ENCODE results near the gene CMSS1.

The CMSS1 gene

DNA sequence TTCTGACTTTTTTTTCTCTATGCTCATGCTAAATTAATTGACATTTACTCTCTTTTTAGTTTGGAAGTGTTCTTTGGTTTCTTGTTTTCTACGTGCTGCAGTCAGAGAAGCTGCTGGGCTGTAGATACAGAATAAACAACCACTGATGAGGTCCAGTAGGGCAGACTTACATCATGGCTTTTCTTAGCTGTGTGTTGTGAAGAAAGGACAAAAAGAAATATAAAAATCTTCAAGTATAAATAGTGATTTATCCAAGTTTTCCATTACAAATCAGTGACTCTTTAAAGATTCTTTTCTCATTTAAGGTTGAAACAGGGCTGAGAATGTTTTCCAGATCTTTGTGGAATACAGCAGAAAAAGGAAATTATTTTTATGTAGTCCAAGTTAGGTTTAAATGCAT, 122.2 kb downstream of the CMSS1 start (continued):
- TF ChIP-seq ZSCAN23 (tag by site-specific recombination; IDR thresholded peaks at IDR 0.05): no peak

DNA sequence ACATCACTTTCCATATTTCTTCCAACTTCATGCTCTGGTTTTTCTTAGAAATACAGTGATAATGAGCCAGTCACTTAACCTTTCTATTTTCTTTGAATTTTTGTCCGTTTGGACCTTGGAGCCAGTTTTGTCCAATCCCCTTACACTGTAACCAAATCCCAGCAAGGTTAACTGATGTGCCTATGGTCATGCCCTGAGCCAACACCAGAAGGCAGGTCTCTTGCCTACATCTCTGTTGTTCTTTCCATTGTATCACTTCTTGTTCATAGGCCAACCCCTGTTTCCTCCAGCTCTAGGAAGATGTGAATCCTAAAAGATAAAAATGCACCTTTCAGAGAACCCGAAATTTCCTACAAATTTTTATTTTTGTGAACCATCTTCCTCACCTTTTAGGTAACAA, 122.7 kb downstream of the CMSS1 start:
- POLR2A ChIA-PET: no interaction called here
- Histone ChIP-seq H3K9me3 (ENCODE audit: control insufficient read depth, insufficient read depth, low read depth, low read length) (no peaks in the 10 kb centered on the region), H3K4me1 (ENCODE audit: control insufficient read depth, insufficient read depth, low read length) (peaks cover 8% of the 10 kb centered on the region), H3K4me3 (ENCODE audit: low read depth, low read length) (no peak overlapping the region), H3K27ac (ENCODE audit: extremely low read depth, low read depth, low read length) (no peak overlapping the region), H3K36me3 (ENCODE audit: control insufficient read depth in 2 of 2, insufficient read depth in 1 of 2, low read length in 2 of 2) (no peaks in the 10 kb centered on the region)
- CTCF ChIA-PET: interaction anchor here (0.8 kb wide), 1 partner anchor 314 kb away, joined by 3 read pairs; no protein-coding TSS in a partner anchor
- no peak for TF ChIP-seq ZNF510 (tag by site-specific recombination; IDR thresholded peaks at IDR 0.05; ENCODE audit: insufficient replicate concordance)

DNA sequence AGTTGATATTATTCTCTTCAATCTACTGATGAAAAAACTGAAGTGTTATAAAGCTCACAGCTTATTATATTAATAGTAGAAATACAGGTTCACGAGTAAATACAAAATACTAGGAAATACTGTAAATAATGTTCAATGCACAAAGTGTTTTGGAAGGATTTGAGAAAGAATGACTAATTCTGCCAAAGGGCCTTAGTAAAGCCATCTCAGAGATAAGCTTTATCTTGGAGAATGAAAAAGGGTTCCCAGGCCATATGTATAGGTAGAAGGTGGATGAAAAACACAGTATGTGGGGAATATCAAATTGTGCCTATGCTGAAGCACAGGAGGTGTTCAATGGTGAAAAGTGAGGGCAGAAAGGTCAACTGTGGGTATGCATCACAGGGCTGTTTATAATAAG, 123.5 kb downstream of the CMSS1 start:
- Histone ChIP-seq H3K4me3 (ENCODE audit: low read depth, low read length) (no peak overlapping the region), H3K27ac (ENCODE audit: extremely low read depth, low read depth, low read length) (no peak overlapping the region), H3K9me3 (ENCODE audit: control insufficient read depth, insufficient read depth, low read depth, low read length) (no peaks in the 10 kb centered on the region), H3K4me1 (ENCODE audit: control insufficient read depth, insufficient read depth, low read length) (peaks cover 8% of the 10 kb centered on the region), H3K36me3 (ENCODE audit: control insufficient read depth in 2 of 2, insufficient read depth in 1 of 2, low read length in 2 of 2) (no peaks in the 10 kb centered on the region)
- ChIA-PET CTCF (interaction anchor here (0.6 kb wide), 1 partner anchor 10 kb away, joined by 3 read pairs; no protein-coding TSS in a partner anchor), POLR2A (no interaction called here)
- TF ChIP-seq ZNF560 (tag by site-specific recombination; IDR thresholded peaks at IDR 0.05; ENCODE audit: borderline replicate concordance): no peak
- no peak for TF ChIP-seq ZNF121 (tag by site-specific recombination; IDR thresholded peaks at IDR 0.05)
- no peak for TF ChIP-seq ZNF776 (tag by site-specific recombination; IDR thresholded peaks at IDR 0.05; ENCODE audit: borderline replicate concordance)
- TF ChIP-seq ZNF561 (tag by site-specific recombination; IDR thresholded peaks at IDR 0.05; ENCODE audit: borderline replicate concordance): no peak
- TF ChIP-seq ZNF654 (tag by site-specific recombination; IDR thresholded peaks at IDR 0.05; ENCODE audit: low read depth): no peak
- no peak for TF ChIP-seq OSR2 (tag by site-specific recombination; IDR thresholded peaks at IDR 0.05)
- no peak for TF ChIP-seq ZNF433 (tag by site-specific recombination; IDR thresholded peaks at IDR 0.05; ENCODE audit: low read depth)
- TF ChIP-seq, protein P1, sequence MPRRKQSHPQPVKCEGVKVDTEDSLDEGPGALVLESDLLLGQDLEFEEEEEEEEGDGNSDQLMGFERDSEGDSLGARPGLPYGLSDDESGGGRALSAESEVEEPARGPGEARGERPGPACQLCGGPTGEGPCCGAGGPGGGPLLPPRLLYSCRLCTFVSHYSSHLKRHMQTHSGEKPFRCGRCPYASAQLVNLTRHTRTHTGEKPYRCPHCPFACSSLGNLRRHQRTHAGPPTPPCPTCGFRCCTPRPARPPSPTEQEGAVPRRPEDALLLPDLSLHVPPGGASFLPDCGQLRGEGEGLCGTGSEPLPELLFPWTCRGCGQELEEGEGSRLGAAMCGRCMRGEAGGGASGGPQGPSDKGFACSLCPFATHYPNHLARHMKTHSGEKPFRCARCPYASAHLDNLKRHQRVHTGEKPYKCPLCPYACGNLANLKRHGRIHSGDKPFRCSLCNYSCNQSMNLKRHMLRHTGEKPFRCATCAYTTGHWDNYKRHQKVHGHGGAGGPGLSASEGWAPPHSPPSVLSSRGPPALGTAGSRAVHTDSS (tag by site-specific recombination; IDR thresholded peaks at IDR 0.05): no peak
- TF ChIP-seq, protein P2, sequence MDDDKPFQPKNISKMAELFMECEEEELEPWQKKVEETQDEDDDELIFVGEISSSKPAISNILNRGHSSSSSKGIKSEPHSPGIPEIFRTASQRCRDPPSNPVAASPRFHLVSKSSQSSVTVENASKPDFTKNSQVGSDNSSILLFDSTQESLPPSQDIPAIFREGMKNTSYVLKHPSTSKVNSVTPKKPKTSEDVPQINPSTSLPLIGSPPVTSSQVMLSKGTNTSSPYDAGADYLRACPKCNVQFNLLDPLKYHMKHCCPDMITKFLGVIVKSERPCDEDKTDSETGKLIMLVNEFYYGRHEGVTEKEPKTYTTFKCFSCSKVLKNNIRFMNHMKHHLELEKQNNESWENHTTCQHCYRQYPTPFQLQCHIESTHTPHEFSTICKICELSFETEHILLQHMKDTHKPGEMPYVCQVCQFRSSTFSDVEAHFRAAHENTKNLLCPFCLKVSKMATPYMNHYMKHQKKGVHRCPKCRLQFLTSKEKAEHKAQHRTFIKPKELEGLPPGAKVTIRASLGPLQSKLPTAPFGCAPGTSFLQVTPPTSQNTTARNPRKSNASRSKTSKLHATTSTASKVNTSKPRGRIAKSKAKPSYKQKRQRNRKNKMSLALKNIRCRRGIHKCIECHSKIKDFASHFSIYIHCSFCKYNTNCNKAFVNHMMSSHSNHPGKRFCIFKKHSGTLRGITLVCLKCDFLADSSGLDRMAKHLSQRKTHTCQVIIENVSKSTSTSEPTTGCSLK (tag by site-specific recombination; IDR thresholded peaks at IDR 0.05): no peak
- no peak for TF ChIP-seq GLI4 (tag by site-specific recombination; IDR thresholded peaks at IDR 0.05)
- no peak for TF ChIP-seq ZBTB48 (tag by site-specific recombination; IDR thresholded peaks at IDR 0.05)
- TF ChIP-seq ZNF48 (tag by site-specific recombination; IDR thresholded peaks at IDR 0.05): no peak
- TF ChIP-seq SCRT1 (tag by site-specific recombination; IDR thresholded peaks at IDR 0.05; ENCODE audit: borderline replicate concordance): no peak
- TF ChIP-seq, protein P3, sequence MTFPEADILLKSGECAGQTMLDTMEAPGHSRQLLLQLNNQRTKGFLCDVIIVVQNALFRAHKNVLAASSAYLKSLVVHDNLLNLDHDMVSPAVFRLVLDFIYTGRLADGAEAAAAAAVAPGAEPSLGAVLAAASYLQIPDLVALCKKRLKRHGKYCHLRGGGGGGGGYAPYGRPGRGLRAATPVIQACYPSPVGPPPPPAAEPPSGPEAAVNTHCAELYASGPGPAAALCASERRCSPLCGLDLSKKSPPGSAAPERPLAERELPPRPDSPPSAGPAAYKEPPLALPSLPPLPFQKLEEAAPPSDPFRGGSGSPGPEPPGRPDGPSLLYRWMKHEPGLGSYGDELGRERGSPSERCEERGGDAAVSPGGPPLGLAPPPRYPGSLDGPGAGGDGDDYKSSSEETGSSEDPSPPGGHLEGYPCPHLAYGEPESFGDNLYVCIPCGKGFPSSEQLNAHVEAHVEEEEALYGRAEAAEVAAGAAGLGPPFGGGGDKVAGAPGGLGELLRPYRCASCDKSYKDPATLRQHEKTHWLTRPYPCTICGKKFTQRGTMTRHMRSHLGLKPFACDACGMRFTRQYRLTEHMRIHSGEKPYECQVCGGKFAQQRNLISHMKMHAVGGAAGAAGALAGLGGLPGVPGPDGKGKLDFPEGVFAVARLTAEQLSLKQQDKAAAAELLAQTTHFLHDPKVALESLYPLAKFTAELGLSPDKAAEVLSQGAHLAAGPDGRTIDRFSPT (tag by site-specific recombination; IDR thresholded peaks at IDR 0.05): no peak
